NCI-H2227 (cell line): ENCODE measurements around the gene GPR34.
"Not testable (repeated sequence)": the region's sequence is repeated elsewhere in the genome, so short reads cannot be mapped to it uniquely, and the experiment has no call there.

Experiments used
- DNase-seq: peaks from one replicate; lab custom pipeline; 2025; ENCODE audit not compliant: unreplicated experiment; lab: John Stamatoyannopoulos, UW

The GPR34 gene

GRCh38 chrX:41692162-41692749 lies 3.5 kb downstream of the GPR34 start:
- no peak for DNase-seq

DNA sequence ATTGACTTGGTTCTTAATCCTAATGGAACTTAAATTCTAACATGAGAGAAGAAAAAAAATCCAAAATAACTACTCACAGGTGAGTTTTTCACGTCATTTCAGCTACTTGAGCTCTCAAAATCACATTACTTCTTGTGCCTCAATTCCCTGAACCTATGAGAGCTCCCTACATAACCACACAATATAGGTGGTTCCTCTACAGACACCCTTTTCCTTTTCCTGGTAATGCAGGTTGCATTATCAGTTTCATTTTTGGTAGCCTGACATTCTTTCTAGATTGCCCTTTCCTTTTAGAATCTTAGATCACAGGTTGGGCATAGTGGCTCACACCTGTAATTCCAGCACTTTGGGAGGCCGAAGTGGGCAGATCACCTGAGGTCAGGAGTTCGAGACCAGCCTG lies 4.3 kb downstream of the GPR34 start:
- no peak for DNase-seq

DNA sequence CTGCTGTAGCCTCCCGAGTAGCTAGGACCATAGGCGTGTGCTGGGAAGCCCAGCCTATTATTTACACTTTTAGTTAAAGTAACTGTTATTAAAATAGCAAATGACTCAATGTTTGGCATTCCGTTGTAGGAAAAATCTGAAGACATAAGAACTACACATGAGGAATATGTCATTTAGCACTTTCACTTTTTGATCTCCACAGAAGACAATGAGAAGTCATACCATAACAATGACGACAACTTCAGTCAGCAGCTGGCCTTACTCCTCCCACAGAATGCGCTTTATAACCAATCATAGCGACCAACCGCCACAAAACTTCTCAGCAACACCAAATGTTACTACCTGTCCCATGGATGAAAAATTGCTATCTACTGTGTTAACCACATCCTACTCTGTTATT lies 6.7 kb downstream of the GPR34 start:
- DNase-seq = no peak

DNA sequence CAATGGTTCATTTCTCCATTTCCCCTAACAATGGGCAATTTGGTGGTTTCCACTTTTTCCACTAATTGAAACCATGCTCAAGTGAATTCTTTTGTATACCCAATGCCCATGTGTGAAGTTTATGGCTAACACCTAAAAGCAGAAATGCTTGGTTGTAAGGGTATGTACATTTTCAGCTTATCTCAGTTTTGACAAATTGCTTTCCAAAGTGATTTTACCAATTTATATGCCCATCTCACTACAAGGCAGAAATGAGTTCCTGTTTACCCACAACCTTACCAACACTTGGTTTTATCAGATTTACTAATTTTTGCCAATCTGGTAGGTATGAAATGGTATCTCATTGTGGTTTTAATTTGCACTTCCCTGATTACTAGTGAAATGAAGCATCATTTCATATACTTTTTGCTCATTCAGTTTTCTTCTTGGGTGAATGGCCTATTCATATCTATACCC lies 14.8 kb downstream of the GPR34 start:
- DNase-seq = no peak

- DNase-seq = no peak
Measured at GRCh38 chrX:41705042-41705441, 16.3 kb downstream of the GPR34 start.

- no peak for DNase-seq
Measured at GRCh38 chrX:41705680-41706374, 17.1 kb downstream of the GPR34 start.

GRCh38 chrX:41707218-41707617 lies 18.4 kb downstream of the GPR34 start:
- no peak for DNase-seq

DNA sequence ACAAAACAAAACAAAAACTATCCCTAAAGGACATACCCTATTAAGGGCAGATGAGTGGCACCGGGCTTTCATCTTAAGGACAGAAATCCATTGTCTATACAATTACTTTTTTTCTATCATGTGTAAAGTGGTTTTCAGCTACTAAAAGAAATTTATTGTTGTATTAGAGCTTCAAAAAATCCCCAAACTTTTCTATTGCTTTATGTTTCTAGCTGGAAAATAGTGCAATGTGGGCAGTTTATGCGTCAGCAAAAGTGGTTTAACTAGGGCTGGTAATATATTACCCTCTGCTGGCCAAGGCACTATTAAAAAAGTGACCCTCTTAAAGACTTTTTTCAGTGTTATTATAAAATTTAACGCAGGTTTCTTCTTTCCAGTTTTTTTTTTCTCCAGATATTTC lies 19.7 kb downstream of the GPR34 start:
- no peak for DNase-seq

DNA sequence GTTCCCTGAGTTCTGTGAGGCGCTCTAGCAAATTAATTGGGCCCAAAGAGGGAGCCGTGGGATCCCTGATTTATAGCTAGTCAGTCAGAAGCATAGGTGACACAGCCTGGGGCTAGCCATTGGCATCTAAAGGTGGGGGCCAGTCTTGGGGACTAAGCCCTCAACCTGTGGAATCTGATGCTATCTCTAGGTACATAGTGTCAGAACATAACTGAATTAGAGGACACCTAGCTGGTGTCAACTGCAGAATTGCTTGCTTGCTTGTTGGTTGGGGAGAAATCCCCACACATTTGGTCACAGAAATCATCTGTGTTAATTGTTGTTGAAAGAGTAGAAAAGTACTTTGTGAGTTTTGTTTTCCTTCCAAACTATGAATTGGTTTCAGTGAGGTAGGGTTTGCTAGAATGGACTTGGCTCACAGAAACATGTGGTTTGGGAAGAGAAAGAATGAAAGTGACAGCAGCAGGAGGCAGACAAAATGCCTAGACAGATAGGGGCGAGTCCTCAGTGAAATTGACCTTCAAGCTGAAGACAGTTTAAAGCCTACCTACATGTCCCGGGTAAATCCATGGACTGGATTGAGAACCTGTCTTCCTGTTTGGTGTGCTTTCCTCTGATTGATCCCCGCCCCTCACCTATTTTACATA lies 22.4 kb downstream of the GPR34 start:
- no peak for DNase-seq

DNA sequence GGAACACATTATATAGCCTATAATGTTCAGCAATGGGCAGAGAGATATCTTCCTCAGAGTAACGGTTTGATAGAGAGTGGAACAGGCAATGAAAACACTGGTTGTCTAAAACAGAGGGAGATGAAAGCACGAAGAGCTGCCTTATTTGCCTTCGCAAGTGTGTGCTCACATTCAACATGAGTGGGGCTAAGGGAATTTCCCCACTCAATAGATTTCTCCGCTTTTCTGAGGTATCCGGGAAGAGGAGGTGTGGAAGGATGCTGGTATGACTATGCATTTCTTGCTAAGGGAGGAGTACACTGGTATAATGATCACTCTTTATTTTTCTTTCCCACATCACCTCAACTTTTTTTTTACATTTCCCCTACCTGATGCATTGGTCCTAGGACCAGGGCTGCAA lies 27.4 kb downstream of the GPR34 start:
- no peak for DNase-seq

DNA sequence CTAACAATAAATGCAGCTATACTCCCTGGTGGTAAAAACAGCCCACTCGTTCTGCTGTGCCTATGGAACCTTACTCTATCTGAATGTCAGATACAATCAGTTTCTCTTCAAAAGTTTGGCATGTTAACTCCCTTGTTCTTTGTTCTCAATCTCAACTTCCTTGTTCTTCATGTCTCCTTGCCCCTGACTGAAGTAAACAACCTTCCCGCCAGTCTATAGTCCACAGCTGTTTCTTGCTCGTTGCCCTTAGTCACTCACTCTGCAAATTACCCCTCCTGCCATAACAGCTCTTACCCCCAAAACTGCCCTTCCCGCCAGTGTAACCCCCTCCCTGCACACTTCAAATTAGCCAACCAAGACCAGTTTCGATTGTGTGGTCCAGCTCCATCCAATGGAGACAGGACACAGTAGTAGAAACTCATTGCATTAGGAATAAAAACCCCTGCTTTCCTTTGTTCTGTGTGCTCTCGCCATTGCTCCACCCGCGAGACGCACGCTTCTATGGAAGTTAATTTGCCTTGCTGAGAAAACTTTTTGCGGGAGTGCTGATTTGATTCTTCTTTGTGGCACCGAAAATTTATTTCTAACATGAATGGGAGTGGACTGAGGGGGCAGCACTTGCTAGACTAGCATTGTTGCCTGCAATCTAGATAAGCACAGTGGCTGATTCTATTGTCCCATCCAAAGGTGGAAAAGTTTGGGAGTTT lies 28.1 kb downstream of the GPR34 start:
- no peak for DNase-seq

DNA sequence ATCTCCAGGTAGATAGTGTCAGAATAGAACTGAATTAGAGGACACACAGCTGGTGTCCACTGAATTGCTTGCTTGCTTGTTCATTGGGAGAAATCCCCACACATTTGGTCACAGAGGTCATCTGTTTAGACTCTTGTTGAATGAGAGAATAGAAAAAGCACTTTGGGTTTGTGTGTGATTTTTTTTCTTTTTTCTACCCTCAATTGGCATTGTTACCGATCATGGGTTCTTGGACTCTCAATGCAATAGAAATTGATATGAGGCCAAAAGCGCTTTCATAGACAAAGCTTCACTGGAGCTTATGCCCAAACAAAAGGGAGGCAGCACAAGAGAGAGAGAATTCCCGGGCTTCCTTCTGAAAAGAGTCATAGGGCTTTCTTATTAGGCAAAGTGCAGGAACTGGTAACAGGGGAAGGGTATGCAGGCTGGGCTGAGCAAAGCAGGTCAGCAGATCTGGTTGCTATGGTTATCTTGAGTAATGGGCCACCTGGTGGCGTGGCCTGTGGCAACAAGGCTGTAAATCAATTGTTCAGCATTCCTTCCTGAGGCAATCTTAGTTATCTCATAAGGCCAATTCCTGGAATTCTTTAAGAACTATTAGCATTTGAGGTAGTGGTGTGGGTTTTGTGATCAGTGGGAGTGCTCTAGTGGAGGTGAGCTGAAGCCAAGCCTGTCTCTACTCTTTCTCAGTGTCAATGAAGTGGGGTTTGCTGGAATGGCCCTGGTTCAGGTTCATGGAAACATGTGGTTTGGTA lies 29.9 kb downstream of the GPR34 start:
- DNase-seq = no peak

GRCh38 chrX:41719610-41720009 lies 30.8 kb downstream of the GPR34 start:
- DNase-seq = not testable (repeated sequence)

- DNase-seq = no peak
Measured at GRCh38 chrX:41720125-41720779, 31.5 kb downstream of the GPR34 start.

GRCh38 chrX:41721590-41721989 lies 32.8 kb downstream of the GPR34 start:
- DNase-seq = no peak

DNA sequence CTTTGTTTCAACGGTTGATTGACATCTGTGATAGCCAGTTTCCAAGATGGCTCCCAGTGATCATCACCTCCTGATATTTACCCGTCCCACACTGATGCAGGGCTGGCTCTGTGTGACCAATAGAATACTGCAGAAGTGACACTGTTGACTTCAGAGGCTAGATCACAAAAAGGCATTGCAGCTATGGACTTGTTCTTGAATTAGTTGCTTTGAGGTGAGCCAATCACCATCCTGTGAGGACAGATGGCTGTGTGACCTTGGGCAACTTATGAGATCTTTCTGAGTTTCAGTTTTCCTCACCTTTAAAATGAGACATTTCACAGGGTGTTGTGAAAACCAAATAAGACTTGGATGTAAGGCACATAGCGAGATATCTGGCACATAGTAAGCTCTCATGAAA lies 33.4 kb downstream of the GPR34 start:
- DNase-seq = no peak

DNA sequence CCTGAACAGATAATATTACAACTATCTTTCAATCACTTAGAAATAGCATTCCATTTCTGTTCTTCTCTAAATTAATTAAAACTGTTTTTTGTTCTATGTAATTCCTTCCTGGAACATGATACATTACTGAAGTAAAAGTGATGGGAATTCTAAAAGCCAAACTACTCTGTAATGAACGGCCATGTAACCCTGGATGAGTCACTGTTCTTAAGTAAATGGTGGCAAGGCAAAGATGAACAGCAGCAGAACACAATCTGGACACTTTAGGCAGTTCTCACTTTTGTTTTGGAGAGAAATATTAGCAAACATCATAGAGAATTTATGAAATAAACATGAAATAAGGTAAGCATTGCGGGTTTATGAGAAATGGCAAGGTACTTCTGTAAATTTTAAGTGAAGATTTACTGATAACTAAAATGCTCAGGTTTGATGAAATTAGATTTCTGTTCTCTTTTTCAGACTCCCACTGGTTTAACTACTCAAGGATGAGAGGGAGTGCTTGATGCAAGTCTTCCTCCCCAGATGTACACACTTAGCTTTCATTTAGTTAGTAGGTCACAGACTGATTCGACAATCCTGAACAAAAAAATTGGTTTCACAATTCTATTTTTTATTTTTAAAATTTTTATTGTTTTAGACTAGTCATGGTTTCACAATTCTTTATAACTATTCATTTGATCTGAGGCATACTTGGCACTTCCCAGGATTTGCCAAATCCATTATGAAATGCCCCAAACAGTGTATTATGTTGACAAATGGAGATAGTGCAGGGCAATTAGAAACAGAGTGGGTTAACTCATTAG lies 34.2 kb downstream of the GPR34 start:
- no peak for DNase-seq

DNA sequence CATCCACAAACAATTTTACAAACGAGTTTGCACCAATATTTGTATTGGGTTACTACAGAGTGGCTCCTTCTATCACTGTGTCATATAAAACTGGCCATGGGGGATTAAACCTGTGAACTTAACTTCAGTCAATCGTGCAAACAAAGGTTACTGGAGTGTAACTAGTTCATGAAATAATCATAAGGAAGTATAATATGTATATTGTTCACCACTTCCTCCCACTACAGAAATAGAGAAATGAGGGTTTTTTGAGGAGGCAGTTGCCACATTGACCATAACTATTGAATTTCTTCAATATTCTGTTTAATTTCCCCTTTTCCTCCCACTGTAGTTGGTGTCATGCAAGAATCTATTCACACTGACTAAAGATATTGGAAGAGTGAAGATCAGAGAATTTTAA lies 35.1 kb downstream of the GPR34 start, which contains the start of gene GPR82:
Gene GPR82 (plus strand): TSS at position 356 of the 400 bp plus-strand sequence. CDS start 2,846 bp downstream, outside the sequence.
- no peak for DNase-seq

- DNase-seq = no peak
Measured at GRCh38 chrX:41728125-41728524, 39.4 kb downstream of the GPR34 start.

GRCh38 chrX:41730081-41730480 lies 41.3 kb downstream of the GPR34 start:
- no peak for DNase-seq
